Measurements from ENCODE around the gene TMEM169. TPM values are rescaled to one million over a fixed set of nuclear protein-coding genes. Genes with fewer than 3 reads are reported as not detected.
A peak's percentile ranks its signal among the peaks of the same experiment; 100 is the strongest.

TMEM169 gene
- total RNA-seq, 1 experiment from 2014 or later = 0.46 TPM

GRCh38 chr2:216082117-216082711, 495 bp downstream of the TMEM169 start:
- H4K20me1 ChIP-seq (ENCODE audit: insufficient read depth) = no peaks in the 10 kb centered on the region
- CTCF ChIA-PET = interaction anchor here (1.5 kb wide), 1 partner anchor 32 kb away, joined by 5 read pairs; no protein-coding TSS in a partner anchor
- intact Hi-C loops (cut with micrococcal nuclease; ENCODE audit: unreplicated experiment) = no loop called here
- no peaks in the 10 kb centered on the region for H3K9me3 ChIP-seq (ENCODE audit: insufficient read depth, low read depth)
- H3K4me1 ChIP-seq (replicated peaks; ENCODE audit: insufficient read depth) = peaks cover 22% of the 10 kb centered on the region
- no peaks in the 10 kb centered on the region; the same call in 1 of the 2 replicates for H3F3A ChIP-seq (ENCODE audit: insufficient read depth, low read depth)
- H3K4me2 ChIP-seq = peak overlapping the region; percentile 84
- peak overlapping the region; percentile 94 for H2AFZ ChIP-seq
- H3K36me3 ChIP-seq (ENCODE audit: low read depth) = no peaks in the 10 kb centered on the region
- peak in 1 of 2 experiments; percentile 9 for DNase-seq
- TF ChIP-seq CTCF (conservative IDR thresholded peaks at IDR 0.05) = no peak
- TF ChIP-seq EZH2 (IDR thresholded peaks at IDR 0.05; ENCODE audit: low read depth) = no peak
- POLR2A ChIA-PET (ENCODE audit: unreplicated experiment) = no interaction called here
- H3K9me2 ChIP-seq (ENCODE audit: insufficient read depth) = no peaks in the 10 kb centered on the region
- H3K27ac ChIP-seq = no peak overlapping the region
- H3K27me3 ChIP-seq (ENCODE audit: insufficient read depth, low read depth) = 0 out of 2 replicates have a peak, but pooled peaks cover 12% of the 10 kb centered on the region
- H3K79me2 ChIP-seq (ENCODE audit: low read depth) = no peaks in the 10 kb centered on the region
- BruUV-seq (replicated peaks) = no TSS peak
- H3K4me3 ChIP-seq = peak overlapping the region; percentile 90

GRCh38 chr2:216082805-216083204, 1.1 kb downstream of the TMEM169 start:
- TF ChIP-seq EZH2 (IDR thresholded peaks at IDR 0.05; ENCODE audit: low read depth) (no peak), CTCF (conservative IDR thresholded peaks at IDR 0.05) (no peak)
- CTCF ChIA-PET = no interaction called here
- POLR2A ChIA-PET (ENCODE audit: unreplicated experiment) = no interaction called here
- Histone ChIP-seq H3K4me2 (no peak overlapping the region; the same call in 1 of the 2 replicates), H3K27me3 (ENCODE audit: insufficient read depth, low read depth) (0 out of 2 replicates have a peak, but pooled peaks cover 12% of the 10 kb centered on the region), H3K27ac (no peak overlapping the region), H3K9me3 (ENCODE audit: insufficient read depth, low read depth) (no peaks in the 10 kb centered on the region), H3K9me2 (ENCODE audit: insufficient read depth) (no peaks in the 10 kb centered on the region), H3K4me1 (replicated peaks; ENCODE audit: insufficient read depth) (peaks cover 22% of the 10 kb centered on the region), H2AFZ (no peak overlapping the region), H3K36me3 (ENCODE audit: low read depth) (no peaks in the 10 kb centered on the region), H3K4me3 (no peak overlapping the region), H3K79me2 (ENCODE audit: low read depth) (no peaks in the 10 kb centered on the region), H3F3A (ENCODE audit: insufficient read depth, low read depth) (no peaks in the 10 kb centered on the region; the same call in 1 of the 2 replicates), H4K20me1 (ENCODE audit: insufficient read depth) (no peaks in the 10 kb centered on the region)
- no TSS peak for BruUV-seq (replicated peaks)
- DNase-seq = no peak
- intact Hi-C loops (cut with micrococcal nuclease; ENCODE audit: unreplicated experiment) = no loop called here

- no peaks in the 10 kb centered on the region for H3K79me2 ChIP-seq (ENCODE audit: low read depth)
- H3K9me2 ChIP-seq (ENCODE audit: insufficient read depth) = no peaks in the 10 kb centered on the region
- H3K9me3 ChIP-seq (ENCODE audit: insufficient read depth, low read depth) = no peaks in the 10 kb centered on the region
- DNase-seq = peak in 1 of 2 experiments; percentile 8
- H3F3A ChIP-seq (ENCODE audit: insufficient read depth, low read depth) = no peaks in the 10 kb centered on the region; the same call in 1 of the 2 replicates
- TF ChIP-seq CTCF (conservative IDR thresholded peaks at IDR 0.05) (no peak), EZH2 (IDR thresholded peaks at IDR 0.05; ENCODE audit: low read depth) (no peak)
- H3K4me2 ChIP-seq = no peak overlapping the region
- no peaks in the 10 kb centered on the region for H3K36me3 ChIP-seq (ENCODE audit: low read depth)
- H3K4me3 ChIP-seq = no peak overlapping the region
- H4K20me1 ChIP-seq (ENCODE audit: insufficient read depth) = no peaks in the 10 kb centered on the region
- H3K4me1 ChIP-seq (replicated peaks; ENCODE audit: insufficient read depth) = peaks cover 20% of the 10 kb centered on the region
- H2AFZ ChIP-seq = no peak overlapping the region
- 0 out of 2 replicates have a peak, but pooled peaks cover 12% of the 10 kb centered on the region for H3K27me3 ChIP-seq (ENCODE audit: insufficient read depth, low read depth)
- POLR2A ChIA-PET (ENCODE audit: unreplicated experiment) = no interaction called here
- CTCF ChIA-PET = interaction anchor here (0.6 kb wide), 1 partner anchor 1601 kb away, joined by 3 read pairs; no protein-coding TSS in a partner anchor
- intact Hi-C loops (cut with micrococcal nuclease; ENCODE audit: unreplicated experiment) = no loop called here
- BruUV-seq (replicated peaks) = no TSS peak
- H3K27ac ChIP-seq = no peak overlapping the region
Observed at GRCh38 chr2:216083464-216084281, 2.0 kb downstream of the TMEM169 start.

All from PC-9 (cell line).